ENCODE measurements around the gene CAMK2N1.

CAMK2N1 gene

DNA sequence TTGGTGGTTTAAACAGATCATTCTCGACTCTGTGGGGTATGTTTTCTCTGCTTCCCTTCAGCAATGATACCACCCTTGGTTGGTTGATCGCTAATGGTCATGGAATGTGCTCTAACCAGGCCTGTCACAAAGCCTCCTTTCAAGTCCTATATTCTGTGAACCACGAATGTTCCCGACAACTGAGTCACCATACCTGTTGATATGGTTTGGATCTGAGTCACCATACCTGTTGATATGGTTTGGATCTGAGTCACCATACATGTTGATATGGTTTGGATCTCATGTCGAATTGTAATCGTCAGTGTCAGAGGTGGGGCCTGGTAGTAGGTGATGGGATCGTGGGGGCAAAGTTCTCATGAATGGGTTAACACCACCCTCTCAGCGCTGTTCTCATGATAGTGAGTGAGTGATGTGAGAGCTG lies 10.2 kb upstream of the CAMK2N1 start:
- no peak for DNase-seq

DNA sequence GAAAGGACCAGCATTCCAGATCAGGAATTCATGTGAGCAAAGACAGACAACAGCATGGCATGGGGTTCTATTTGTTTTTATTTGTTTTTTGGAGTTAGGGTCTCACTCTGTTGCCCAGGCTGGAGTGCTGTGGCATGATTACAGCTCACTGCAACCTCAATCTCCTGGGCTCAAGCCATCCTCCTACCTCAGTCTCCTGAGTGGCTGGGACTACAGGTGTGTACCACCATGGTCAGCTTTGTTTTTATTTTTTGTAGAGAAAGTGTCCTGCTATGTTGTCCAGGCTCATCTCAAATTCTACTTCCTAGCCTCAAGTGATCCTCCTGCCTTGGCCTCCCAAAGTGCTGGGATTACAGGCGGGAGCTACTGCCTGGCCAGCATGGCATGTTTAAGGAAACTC lies 9.7 kb upstream of the CAMK2N1 start:
- DNase-seq = no peak

DNA sequence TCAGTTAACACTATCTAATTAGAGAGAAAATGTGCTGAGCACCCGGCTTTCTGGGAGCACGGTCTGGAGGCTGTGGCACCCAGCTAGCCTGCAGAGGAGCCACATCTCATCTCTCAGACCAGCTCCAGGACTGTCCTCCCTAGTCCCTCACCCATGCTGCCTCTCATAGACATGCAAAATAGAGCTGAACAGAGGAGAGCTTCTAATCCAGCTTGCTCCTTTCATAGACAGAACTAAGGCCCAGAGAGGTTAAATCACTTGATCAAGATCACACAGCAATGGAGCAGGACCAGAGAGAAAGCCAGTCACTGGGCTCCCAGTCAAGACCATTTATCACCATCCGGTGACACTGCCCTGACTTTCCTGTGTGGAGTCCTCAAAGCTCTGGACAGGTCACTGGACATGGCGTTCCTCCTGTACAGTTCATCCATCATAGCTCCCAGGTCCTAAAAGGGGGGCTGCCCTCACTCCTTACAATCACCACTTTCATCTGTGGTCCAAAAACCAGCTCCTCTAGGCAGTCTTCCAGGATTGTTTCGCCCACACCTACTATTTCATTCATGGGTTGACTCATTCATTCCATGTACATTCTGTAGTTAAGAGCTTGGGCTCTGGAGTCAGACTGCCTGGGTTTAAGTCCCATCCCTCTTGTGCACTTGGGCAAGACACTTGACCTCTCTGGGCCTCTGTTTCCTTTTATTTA lies 8.8 kb upstream of the CAMK2N1 start:
- no peak for DNase-seq

DNA sequence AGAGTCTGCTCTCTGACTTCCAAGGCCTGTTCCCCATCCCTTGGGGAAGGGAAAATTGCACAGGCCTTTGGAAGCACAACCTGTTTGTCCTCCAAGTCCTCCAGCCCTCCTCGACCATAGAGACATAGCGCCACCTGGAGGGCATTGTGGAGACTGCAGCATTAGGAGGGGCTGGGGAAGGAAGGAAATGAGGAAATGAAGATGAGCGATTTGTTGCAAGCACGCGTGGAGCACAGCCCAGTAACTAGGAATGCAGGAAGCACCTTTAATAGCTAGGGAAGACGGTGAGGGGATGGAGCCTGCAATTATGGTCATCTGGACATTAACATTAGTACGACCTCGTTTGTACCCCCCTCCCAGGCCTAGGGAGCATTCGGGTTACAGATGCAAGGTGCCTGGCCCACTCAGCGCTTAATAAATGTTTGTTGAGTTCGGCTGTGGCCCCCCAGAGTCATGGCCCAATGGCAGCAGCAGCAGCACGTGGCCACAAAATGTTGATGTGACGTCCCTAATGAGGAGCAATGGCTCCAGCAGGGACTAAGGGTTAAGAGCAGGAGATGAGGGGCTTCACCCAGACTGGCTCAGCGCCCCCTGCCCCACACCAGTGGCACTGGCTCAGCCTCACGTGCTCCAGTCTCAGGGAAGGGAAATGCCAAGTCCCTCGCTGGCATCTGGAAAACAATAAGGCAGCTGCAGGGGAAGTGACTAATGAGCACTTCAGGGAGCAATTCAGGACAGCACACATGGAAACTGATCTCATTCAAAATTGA lies 8.0 kb upstream of the CAMK2N1 start:
- DNase-seq = peak; percentile 54 to 82

DNA sequence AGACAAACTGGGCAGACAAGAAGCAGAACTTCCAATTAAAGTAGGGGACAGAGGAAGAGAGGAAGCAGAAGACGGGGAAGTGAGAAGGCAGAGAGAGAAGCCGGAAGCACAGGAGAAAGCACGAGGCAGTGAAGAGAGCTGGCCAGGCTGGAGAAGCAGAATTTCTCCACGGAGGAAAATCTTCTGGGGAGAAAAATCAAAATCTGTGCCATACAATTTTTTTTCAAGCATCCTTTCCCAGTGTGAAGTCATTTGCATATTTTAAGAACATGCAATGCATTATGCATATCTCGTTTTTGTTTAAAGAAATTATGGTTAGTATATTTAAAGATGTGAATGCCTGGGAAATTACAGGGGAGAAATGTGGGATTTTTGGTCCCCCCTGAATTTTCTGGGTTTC lies 7.3 kb upstream of the CAMK2N1 start:
- no peak for DNase-seq

DNA sequence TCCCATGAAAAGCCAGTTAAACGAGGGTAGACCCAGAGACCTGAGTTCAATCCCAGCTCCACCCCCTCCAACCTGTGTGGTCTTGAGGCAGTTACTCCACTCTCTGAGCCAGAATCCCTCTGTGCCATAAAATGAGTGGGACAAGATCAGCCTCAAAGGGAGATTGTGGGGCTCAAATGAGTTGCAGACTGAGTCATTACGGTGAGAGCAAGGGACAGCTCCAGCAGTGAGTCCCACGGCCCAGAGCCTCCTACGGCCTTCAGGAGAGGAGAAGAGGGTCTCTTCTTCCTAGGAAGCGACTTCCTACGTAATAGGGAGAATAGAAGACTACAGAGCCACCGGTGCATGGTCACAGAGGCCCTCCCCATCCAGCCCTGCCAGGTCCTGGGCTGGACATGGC lies 6.7 kb upstream of the CAMK2N1 start:
- DNase-seq = no peak

DNA sequence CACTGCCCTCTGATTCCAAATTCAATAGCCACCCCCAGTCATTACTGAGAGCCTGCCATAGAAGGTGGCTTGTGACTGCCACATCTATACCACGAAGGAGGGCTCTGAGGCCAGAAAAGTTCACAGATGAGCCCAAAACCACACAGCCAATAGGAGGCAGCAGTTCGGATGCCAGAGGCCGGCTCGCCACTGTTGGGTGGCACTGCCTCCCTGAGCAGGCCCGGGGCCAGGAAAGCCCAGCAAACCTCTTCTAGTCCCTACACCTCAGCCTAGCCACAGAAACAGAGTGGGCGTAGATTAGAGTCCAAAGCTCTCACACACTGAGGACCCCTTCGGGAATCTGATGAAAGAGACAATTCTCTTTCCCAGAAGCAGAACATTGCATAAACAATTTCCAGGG lies 5.9 kb upstream of the CAMK2N1 start:
- DNase-seq = no peak

DNA sequence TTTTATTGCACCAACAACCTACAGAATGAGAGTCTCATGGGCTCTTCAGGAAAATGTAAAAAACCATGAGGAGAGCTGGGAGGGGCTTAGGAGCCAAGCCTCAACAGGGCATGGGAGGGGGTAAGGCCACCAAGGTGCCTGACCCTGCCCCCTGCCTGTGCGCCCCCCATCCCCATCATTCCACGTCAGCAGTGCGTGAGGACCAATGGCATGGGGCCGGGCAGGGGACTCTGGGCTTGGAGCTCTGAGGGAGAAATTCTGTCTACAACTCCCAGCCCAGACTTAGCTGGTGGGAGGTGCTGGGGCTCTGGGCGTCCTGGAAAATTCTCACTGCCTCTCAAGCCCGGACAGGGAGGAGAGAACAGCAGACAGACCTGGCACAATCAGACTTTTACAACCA lies 5.2 kb upstream of the CAMK2N1 start:
- DNase-seq = no peak

DNA sequence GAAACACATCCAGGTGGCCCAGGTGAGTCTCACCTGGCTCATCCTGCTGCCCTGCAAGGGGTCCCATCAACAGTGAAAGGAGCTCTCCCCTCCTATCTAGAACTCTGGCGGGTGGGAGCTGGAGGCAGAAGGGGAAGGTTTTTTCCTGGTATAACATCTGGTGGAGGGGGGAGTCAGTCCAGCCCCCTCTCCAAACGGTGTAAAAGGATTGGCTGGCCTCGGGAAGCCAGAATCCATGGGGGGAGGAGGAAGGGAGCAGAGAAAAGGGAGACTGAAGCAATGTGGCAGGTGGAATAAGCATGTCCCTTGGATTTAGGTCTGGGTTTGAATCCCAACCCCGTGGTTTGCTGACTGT lies 1.2 kb upstream of the CAMK2N1 start:
- no peak for DNase-seq

DNA sequence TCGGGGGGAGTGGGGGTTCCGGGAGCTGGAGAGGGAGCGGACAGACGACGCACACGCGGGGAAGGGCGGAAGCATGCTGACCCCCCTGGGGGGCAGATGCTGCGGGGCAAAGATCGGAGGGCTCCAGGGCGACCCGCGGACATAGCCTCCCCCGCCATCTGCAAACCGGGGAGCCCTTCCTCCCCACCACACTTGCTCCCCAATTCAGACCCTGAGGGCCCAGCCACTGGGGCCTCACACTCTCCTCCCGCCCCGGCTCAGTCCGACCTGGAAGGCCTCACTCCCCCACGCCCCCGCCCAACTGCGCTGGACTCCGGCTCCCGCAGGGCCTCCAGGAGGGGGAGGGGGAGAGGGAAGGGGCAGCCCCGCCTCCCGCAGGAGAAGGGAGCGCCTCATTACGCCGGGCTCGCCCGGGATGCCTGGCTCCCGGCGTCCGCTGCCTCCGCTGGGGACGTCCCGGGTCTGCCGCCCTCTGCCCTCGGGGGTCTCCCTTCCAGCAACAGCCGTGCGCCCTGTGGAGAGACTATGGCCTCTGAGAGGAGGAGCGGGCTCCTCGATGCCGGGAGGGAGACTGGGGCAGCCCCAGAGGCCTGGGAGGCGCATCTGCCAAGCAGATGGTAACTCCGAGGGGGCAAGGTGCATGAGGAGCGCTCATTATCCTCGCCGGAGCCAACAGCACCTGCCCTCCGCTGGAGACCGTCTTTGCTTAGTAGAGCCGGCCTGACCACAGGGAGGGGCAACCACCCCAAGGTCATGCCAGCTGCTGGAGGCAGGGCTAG lies 636 bp upstream of the CAMK2N1 start:
- peak; percentile 74 to 77 for DNase-seq

DNA sequence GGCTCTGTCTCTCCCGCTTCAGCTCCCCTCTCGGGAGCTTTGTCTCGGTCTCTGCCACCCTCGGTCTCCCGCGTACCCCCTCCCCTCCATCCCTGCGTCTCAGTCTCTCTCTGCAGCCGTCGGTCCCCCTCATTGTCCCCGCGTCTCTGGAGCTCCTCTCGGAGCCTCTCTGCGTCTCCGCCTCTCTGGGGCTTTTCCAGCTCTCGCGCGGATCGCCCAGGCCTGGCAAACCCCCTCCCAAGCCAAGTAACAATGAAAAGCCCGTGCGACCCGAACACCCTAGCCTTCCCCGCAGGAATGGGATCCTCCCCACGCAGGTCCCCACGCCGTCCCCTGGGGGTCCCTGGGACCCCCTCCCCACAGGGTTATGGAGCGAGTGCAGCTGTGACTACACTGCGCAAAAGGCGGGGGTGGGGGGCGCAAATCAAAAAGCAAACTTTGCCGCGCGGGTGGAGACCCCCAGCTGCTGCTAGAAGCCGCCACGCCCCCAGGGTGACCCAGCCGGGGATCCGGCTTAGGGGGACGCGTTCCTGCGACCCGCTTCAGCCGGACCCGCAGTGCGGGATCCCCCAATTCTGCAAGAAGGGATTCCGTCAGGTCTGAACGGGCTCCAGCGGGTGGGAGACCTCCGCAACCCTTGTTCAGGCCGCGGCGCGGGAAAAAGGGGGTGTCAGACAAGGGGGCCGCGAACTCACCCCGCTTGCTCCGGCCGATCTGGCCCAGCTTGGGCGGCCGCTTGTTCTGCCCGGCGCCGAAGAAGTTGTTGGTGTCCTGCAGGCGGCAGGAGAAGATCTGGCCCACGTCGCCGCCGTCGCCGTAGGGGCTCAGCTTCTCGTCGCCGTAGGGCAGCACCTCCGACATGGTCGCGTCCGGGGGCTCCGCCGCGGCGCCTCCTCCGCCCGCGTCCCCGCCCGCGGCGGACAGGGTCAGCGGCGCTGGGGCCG lies 1.2 kb downstream of the CAMK2N1 start:
- DNase-seq = peak in 1 of 2 donors; percentile 32

DNA sequence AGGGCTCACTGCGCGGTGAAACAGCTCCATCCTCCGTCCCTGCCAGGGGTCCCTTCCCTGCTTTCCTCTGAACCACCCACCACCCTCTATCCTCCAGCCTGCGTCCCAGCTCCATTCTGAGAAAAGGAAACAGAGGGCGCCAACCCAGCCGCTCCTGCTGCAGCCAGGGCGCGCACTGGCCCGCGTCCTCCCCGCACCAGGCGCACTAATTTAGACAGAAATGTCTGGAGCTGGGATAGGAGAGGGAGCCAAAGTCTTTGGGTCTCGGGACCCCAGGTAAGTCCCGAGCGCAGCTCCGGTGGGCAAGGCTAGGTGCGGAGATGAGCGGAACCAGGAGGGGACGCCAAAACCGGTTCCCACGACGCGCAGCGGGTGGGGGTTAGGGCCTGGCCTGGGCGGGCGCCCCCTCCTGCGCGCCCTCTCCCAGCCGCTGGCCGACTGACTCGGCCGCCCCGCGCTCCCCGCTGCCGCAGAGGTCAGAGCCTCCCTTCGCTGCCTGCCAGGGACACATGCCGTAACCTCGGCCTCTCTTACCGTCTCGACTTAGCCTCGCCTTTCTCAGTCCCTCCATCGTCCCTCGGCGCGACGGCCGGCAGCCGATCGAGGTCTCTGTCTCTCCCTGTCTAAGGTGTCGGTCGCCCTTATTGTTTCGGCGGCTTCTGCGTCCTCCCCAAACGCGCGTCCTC lies 2.0 kb downstream of the CAMK2N1 start:
- peak; percentile 49 to 65 for DNase-seq

DNA sequence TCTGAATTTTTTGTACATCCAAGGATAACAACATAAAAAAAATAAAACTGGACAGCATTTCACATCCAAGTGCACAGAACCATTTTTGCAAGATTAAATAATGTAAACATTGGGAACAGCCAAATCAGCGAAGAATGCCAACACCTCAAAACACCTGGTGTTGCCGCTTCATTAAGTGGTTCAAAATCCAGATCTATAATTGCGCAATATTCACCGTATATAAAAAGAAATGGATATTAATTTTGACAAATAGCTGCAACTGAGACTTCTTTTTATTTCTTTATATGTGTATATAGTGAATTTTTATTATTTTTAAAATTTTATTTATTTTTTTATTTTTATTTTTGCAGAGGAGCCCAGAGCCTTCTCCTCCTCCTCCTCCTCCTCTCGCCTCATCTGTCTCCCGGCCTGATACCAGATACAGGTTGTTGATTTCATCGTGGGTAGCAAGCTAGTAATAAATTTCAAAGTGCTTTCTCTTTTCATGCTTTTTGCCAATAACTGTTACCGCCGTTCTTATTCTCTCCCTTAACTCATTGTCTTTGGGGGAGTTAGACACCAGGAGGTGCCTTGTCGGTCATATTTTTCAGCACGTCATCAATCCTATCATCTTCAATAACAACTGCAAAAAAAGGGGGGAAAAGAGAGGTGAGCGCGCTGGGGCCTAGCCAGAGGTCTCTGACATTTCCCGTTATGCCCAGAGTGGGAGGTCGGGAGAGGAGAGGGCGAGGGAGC lies 2.7 kb downstream of the CAMK2N1 start:
- DNase-seq = no peak

DNA sequence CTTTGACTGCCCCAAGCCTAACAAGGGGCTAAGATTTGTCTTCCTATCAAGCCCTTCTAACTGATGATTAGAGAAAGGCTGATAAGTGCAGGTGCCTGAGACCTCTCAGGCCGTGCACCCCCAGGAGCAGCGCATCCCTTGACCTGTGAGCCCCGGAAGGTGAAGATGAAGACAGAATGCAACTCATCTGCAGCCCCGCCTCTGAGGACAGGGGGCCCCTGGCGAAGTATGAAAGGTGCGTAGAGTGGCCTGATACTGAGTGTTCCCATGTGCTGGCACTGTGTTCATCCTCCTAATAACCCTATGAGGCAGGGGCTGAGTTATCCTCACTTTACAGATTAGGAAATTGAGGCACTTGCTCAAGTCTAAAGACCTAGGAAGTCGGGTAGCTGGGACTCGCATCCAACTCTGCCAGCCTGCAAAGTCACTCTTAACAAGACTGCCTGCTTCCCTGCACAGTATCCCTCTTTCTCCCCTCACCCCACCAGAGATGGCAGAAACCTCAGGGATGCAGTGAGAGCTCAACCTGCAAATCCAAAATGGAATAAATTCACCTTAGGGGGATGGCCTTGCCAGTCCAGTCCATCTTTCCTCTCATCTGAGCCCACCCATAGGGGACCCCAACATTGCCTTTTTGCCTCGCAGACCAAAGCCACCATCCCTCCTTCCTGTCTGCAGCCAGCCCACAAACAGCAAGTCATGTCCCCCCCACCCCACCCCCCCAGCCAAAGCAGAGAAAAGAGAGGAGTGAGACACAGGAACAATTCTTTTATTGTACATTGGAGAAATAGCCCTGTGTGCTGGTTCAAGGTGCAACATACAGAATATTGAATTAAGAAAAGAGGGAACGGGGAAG lies 4.1 kb downstream of the CAMK2N1 start:
- DNase-seq = no peak

DNA sequence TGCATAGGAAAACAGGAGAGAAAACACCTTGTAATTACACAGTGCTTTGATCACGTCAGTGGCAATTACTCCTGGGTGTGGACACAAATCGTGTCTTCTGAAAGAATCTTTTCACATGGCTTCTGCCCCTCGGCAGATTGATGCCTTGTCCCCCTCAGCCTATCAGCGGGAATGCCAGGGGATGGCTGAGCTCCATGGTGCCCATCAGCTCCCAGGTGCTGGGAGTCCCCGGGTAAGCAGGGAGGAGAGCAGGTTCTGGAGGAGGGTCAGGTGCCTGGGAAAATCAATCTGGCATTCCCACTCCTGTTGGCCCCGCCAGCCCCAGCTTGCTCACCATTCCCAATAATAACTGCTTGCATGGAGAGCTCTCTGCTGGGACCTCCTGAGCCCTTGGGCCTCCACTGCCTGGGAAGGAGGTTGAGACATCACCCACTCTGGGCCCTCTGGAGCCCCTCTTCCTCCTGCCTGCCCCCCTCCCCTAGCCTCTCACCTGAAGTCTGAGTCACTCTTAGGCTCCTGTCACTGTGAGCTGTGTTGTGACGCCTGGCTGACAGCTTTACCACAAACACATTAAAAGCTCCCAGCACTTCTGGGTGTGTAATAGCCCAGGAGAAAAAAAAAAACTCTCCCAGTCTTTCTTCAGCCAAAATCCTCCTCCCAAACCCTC lies 4.9 kb downstream of the CAMK2N1 start:
- peak in 1 of 2 donors; percentile 29 for DNase-seq

DNA sequence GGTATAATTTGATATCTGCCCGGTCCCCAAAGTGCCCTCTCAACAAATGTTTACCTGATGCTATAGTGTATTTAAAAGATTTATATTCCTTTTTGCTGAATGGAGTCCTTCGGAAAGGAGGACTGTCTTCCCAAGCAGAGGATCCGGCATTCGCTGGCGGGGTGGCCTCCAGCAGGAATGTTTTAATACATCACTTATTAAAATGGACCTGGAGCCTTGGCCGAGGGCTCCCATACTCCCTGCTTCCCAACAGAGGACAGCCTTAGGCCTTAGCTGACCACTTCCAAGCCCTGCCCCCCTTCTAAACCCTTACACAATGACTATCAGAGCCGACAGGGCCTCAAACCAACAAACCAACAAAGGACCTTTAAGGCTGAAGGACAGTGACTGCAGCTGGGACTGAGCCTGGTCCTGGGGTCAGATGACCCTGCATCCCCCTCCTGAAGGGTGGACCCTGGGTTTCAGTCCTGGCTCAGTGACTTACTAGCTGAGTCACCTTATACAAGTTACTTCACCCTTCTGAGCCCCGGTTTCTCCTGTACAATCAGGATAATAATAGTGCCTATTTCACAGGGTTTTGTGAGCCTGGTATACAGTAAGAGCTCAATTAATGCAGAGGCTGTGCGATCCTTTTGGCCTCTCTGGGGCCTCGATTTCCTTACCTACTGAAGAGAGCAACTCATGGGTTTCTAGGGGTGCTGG lies 5.6 kb downstream of the CAMK2N1 start:
- DNase-seq = peak; percentile 71 to 79

DNA sequence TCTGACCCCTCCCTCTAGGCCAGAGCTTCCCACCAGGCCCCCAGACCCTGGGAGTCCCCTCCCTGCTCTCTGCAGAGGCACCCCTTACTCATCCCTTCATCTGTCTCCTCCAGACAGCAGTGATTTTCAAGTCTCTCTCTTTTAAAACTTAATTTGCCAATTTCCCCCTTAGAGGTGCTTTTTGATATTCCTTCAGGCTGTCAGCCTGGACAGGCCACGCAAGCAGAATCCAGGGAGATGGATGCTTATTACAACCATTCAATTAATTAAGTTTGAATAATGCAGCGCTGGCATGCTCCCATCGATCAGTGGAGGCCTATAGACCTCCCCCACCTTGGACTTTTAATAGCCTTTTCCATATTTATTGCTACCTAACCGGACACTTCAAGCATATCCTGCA lies 6.2 kb downstream of the CAMK2N1 start:
- DNase-seq = no peak

DNA sequence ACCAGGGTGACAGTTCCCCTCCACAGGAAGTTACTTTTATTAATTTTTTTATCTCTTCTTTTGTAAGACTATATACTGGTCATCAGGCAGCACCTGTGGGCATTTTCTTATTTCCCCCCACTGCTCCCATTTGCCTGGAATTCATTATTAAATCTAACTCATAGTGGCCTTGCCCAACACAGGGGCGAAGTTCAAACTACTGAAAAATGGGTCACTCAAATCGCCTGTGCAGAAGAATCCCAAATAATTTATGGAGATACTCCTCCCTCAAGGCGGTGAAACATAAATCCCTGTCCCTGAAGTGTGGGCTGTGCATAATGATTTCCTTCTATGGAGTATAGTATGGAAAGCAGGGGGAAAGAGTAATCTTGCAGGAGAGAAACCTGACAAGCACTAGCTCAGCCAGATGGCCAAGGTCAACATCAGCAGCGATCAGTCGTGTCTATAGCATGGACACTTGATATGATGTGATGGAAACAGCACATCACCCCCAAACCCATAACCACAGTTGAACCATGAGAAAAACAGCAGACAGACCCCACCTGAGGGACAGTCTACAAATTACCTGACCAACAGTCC lies 7.9 kb downstream of the CAMK2N1 start:
- no peak for DNase-seq
